ENCODE measurements around the gene GPM6B. TPM values are rescaled to one million over a fixed set of nuclear protein-coding genes. Genes with fewer than 3 reads are reported as not detected.
A peak's percentile ranks its signal among the peaks of the same experiment; 100 is the strongest.

Gene GPM6B
- total RNA-seq, 1 donor from 2014 or later, result 129 TPM

GRCh38 chrX:13855689-13856450, 39.0 kb upstream of the GPM6B start:
- H3K4me3 Mint-ChIP-seq, result no peak overlapping the region
- H3K27me3 Mint-ChIP-seq (ENCODE audit: low read depth), result no peaks in the 10 kb centered on the region
- DNase-seq (ENCODE audit: low read depth, low spot score), result no peak
- peaks cover 3% of the 10 kb centered on the region for H3K36me3 Mint-ChIP-seq (ENCODE audit: low read depth)
- TF ChIP-seq CTCF (conservative IDR thresholded peaks at IDR 0.05), result no peak
- H3K27ac Mint-ChIP-seq (ENCODE audit: unreplicated experiment), result no peak overlapping the region
- H3K9me3 Mint-ChIP-seq, result peaks cover 9% of the 10 kb centered on the region
- H3K4me1 Mint-ChIP-seq, result peaks cover 22% of the 10 kb centered on the region

GRCh38 chrX:13854003-13854402, 37.1 kb upstream of the GPM6B start:
- Mint-ChIP-seq H3K9me3 (peaks cover 17% of the 10 kb centered on the region), H3K27me3 (ENCODE audit: low read depth) (no peaks in the 10 kb centered on the region), H3K4me3 (no peak overlapping the region), H3K36me3 (ENCODE audit: low read depth) (peaks cover 10% of the 10 kb centered on the region), H3K27ac (ENCODE audit: unreplicated experiment) (no peak overlapping the region), H3K4me1 (peaks cover 20% of the 10 kb centered on the region)
- TF ChIP-seq CTCF (conservative IDR thresholded peaks at IDR 0.05), result no peak
- DNase-seq (ENCODE audit: low read depth, low spot score), result no peak

GRCh38 chrX:13852001-13852695, 35.3 kb upstream of the GPM6B start:
- H3K9me3 Mint-ChIP-seq, result peaks cover 17% of the 10 kb centered on the region
- H3K27me3 Mint-ChIP-seq (ENCODE audit: low read depth), result no peaks in the 10 kb centered on the region
- no peak for DNase-seq (ENCODE audit: low read depth, low spot score)
- no peak overlapping the region for H3K27ac Mint-ChIP-seq (ENCODE audit: unreplicated experiment)
- H3K36me3 Mint-ChIP-seq (ENCODE audit: low read depth), result peaks cover 10% of the 10 kb centered on the region
- H3K4me3 Mint-ChIP-seq, result no peak overlapping the region
- peak; percentile 12 for TF ChIP-seq CTCF (conservative IDR thresholded peaks at IDR 0.05)
- H3K4me1 Mint-ChIP-seq, result peaks cover 20% of the 10 kb centered on the region

- Mint-ChIP-seq H3K27ac (ENCODE audit: unreplicated experiment) (no peak overlapping the region), H3K9me3 (peaks cover 22% of the 10 kb centered on the region), H3K4me1 (peaks cover 6% of the 10 kb centered on the region), H3K27me3 (ENCODE audit: low read depth) (no peaks in the 10 kb centered on the region), H3K4me3 (no peak overlapping the region), H3K36me3 (ENCODE audit: low read depth) (peaks cover 21% of the 10 kb centered on the region)
- DNase-seq (ENCODE audit: low read depth, low spot score), result no peak
- no peak for TF ChIP-seq CTCF (conservative IDR thresholded peaks at IDR 0.05)
These were observed 29.0 kb upstream of the GPM6B start for GRCh38 chrX:13845721-13846378.

GRCh38 chrX:13843150-13843721, 26.3 kb upstream of the GPM6B start:
- Mint-ChIP-seq H3K27me3 (ENCODE audit: low read depth) (no peaks in the 10 kb centered on the region), H3K27ac (ENCODE audit: unreplicated experiment) (no peak overlapping the region), H3K4me1 (peaks cover 27% of the 10 kb centered on the region), H3K9me3 (peaks cover 17% of the 10 kb centered on the region), H3K4me3 (no peak overlapping the region), H3K36me3 (ENCODE audit: low read depth) (peaks cover 17% of the 10 kb centered on the region)
- no peak for TF ChIP-seq CTCF (conservative IDR thresholded peaks at IDR 0.05)
- no peak for DNase-seq (ENCODE audit: low read depth, low spot score)
